A549 treated with CpdA at 1 μM for 4 hours (cell line): Measurements from ENCODE around the gene PTPRN. TPM values are rescaled to one million over a fixed set of nuclear protein-coding genes. Genes with fewer than 3 reads are reported as not detected.

Experiments used
- total RNA-seq: library from RNA; stranded (reverse); fragments of 200-300 nt; extraction: Qiagen RNA extraction; gene quantifications from 5 replicates; pipeline ENCODE4 v1.2.3, GENCODE V29; 2022; ENCODE audit warnings: low read depth

The PTPRN gene
- total RNA-seq = 0.86 to 2.1 TPM (median 0.92 TPM) in 5 replicates

GRCh38 chr2:219309278-219309677 is at the start of gene PTPRN:
PTPRN (minus strand) TSS chr2:219309401; CDS start chr2:219309332, 69 bp downstream.

DNA sequence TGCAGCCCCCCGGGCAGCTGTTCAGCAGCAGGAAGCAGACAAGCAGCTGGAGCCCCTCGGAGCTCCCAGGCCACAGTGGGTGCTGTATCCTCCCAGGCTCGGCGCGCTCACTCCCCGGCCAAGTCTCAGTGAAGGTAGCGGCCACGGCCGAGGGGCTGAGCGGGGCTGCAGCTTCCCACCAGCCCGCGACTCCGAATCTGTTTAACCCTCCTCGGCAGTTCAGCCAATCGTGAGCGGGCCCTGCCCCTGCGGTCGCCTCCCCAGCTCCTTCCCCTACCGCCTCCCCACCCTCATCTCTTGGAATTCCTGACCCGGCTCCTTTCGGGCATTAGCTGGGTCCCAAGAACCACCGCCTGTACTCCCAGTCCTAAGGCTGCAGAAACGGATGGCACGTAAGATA is 23.3 kb upstream of the PTPRN start, which contains the start of gene RESP18:
RESP18 (minus strand) TSS at position 203 of the 400 bp plus-strand sequence.

GRCh38 chr2:219279151-219279915 is 29.9 kb downstream of the PTPRN start, which contains the start of gene DNAJB2:
DNAJB2 (plus strand) TSS chr2:219279366; CDS start chr2:219279834, 468 bp downstream.

GRCh38 chr2:219253753-219254589 is 55.2 kb downstream of the PTPRN start, which contains the start of gene TUBA4A:
TUBA4A (minus strand) TSS chr2:219253918; CDS start chr2:219253858, 60 bp downstream.

DNA sequence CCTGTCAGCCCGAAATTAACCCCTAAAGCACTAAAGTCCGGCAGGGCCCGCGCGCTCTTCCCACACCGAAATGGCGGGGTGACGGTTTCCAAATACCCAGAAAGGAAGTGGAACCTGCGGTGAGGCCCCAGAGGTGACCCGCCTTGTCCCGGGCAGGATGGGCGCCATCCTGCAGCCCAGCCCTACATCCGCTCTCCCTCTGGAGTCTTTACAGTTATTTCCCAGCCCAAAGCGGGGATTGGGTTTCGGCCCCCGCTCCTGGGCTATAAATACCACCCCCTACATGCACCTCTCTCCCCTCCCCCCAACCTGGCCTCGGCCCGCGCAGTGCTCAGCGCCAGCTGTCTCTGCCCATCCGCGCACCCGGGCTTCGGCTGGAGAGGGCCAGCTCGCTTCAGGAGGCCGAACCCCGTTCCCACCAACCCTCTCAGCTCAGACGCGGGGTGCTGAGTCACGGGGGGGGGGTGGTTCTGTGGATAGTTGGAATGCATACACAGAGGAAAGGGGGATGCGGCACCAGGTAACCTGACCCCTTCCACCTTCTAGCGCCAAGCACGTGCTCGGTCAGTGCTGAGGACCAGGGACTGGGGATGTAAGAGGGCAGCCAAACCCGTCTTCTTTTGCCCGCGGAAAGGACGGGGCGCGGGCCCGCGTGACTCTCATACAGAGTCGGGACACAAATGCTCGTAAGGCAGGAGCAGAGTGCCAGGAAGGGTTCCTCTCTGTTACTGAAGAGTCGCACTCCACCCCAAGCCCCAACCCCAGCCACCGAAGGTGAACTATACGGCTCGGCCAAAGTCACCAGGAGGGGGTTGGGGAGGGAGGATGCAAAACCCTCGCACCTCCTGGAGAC is 56.1 kb downstream of the PTPRN start, which contains the start of gene TUBA4B:
TUBA4B (plus strand) TSS at position 344 of the 853 bp plus-strand sequence; CDS start at position 509, 165 bp downstream.

DNA sequence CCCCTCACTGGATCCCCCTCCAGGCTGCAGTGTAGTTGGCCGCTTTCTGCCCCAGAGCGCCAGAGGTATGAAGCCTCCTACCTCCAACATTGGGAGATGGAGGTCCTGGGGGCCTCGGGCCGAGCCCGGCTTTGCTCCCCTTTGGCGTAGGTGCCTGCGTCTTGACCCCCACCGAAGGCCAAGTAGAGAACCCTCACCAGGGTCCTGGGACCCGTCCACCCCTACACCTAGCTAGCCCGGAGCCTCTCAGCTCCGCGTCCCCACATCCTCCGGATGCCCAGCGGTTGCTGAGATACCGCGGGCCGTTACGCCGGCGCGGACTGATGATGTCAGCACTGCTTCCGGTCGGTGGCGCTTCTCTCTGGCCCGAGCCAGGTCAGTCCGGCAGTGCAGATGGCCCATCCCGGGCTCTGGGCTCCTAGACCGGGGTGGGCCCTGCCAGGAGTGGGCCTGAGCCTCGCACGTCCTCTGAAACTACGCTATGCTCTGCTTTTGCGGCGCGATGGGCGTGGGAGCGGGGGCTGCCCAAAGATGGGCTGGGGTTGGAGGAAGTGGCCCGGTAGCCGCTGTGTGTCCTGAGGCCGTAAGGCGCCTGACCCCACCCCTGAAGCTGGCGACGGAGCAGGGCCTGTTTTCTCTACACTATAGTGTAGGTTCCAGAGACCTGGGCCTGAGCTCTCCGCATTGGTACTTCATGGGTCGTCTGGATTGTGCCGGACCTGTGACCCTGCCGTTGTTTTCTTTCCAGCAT is 63.9 kb downstream of the PTPRN start, which contains the start of the genes GLB1L and STK16:
GLB1L (minus strand) TSS at position 297 of the 751 bp plus-strand sequence. CDS start 1,871 bp downstream, outside the sequence.
STK16 (plus strand) TSS at position 332 of the 751 bp plus-strand sequence. CDS start 521 bp downstream, outside the sequence.

Other genes starting within 250 kb of the PTPRN start
- gene IHH, start 248.5 kb downstream of the PTPRN start, total RNA-seq = 0.09 to 0.21 TPM (median 0.13 TPM) in 4 of 5 replicates, not detected in the other
- 14.2 to 17.9 TPM (median 15.0 TPM) in 5 replicates for gene NHEJ1, start 148.6 kb downstream of the PTPRN start, total RNA-seq
- gene SLC23A3, start 139.4 kb downstream of the PTPRN start, total RNA-seq = 0.37 to 0.72 TPM (median 0.44 TPM) in 5 replicates
- 35.6 to 47.6 TPM (median 44.4 TPM) in 5 replicates for gene CNPPD1, start 132.5 kb downstream of the PTPRN start, total RNA-seq
- gene RETREG2, start 131.1 kb downstream of the PTPRN start, total RNA-seq = 63.3 to 90.6 TPM (median 87.4 TPM) in 5 replicates
- gene ZFAND2B, start 102.6 kb downstream of the PTPRN start, total RNA-seq = 17.9 to 24.2 TPM (median 22.6 TPM) in 5 replicates
- 22.7 to 35.5 TPM (median 32.1 TPM) in 5 replicates for gene ABCB6, start 90.4 kb downstream of the PTPRN start, total RNA-seq
- 42.0 to 54.7 TPM (median 49.5 TPM) in 5 replicates for gene ATG9A, start 79.8 kb downstream of the PTPRN start, total RNA-seq
- gene ANKZF1, start 79.6 kb downstream of the PTPRN start, total RNA-seq = 16.9 to 25.9 TPM (median 21.0 TPM) in 5 replicates
- 5.6 to 10.6 TPM (median 6.3 TPM) in 5 replicates for gene GLB1L, start 64.0 kb downstream of the PTPRN start, total RNA-seq
- gene STK16, start 63.9 kb downstream of the PTPRN start, total RNA-seq = 25.4 to 29.7 TPM (median 28.2 TPM) in 5 replicates
- 0.23 to 0.57 TPM (median 0.27 TPM) in 5 replicates for gene TUBA4B, start 56.2 kb downstream of the PTPRN start, total RNA-seq
- gene TUBA4A, start 55.5 kb downstream of the PTPRN start, total RNA-seq = 378 to 475 TPM (median 406 TPM) in 5 replicates
- gene DNAJB2, start 30.0 kb downstream of the PTPRN start, total RNA-seq = 40.9 to 60.5 TPM (median 51.9 TPM) in 5 replicates
- not detected in 5 replicates for gene RESP18, start 23.3 kb upstream of the PTPRN start, total RNA-seq
- gene DNPEP, start 78.5 kb upstream of the PTPRN start, total RNA-seq = 52.1 to 66.4 TPM (median 56.1 TPM) in 5 replicates
- 0.05 to 0.17 TPM in 2 of 5 replicates, not detected in the others for gene DES, start 109.0 kb upstream of the PTPRN start, total RNA-seq
- 5.0 to 7.9 TPM (median 6.9 TPM) in 5 replicates for gene SPEG, start 125.4 kb upstream of the PTPRN start, total RNA-seq
- gene GMPPA, start 189.5 kb upstream of the PTPRN start, total RNA-seq = 35.2 to 40.5 TPM (median 38.8 TPM) in 5 replicates
- 0.06 to 0.09 TPM (median 0.08 TPM) in 3 of 5 replicates, not detected in the others for gene ASIC4, start 205.1 kb upstream of the PTPRN start, total RNA-seq
- 20.4 to 33.3 TPM (median 31.1 TPM) in 5 replicates for gene CHPF, start 234.4 kb upstream of the PTPRN start, total RNA-seq
- 0.33 to 1.5 TPM (median 1.2 TPM) in 5 replicates for gene TMEM198, start 234.6 kb upstream of the PTPRN start, total RNA-seq